ENCODE results near the gene MAEA. TPM values are rescaled to one million over a fixed set of nuclear protein-coding genes. Genes with fewer than 3 reads are reported as not detected.

Gene MAEA
- total and polyA plus RNA-seq, 10 of the 15 experiments (the other 5 are each of a cell fraction or from before 2014, with no cell fraction given) = 3.6 to 67.1 (median 54.6) TPM

DNA sequence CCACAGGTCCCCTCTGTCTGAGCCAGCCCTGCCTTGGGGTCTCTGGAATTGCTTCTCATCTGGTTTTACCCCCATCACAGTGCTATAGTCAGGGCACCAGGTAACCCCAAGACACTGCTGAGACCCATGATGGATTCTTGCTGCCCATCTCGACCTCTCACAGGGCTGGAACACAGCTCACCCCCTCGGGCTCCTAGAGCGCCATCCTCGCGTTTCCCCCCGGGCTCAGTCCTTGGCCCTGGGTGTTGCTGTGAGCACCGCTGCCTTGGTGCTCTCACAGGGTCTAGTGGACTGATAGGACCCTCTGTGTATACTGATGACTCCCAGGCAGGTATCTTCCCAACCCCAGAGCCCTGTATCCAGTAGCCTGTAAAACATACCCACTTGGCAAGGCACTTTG lies 8.8 kb downstream of the MAEA start:
- Histone ChIP-seq H3K4me1 (ENCODE audit: control insufficient read depth, insufficient read depth, low read length) (peaks cover 7% of the 10 kb centered on the region), H3K9ac (ENCODE audit: control insufficient read depth, insufficient read depth, low read length) (no peak overlapping the region), H3K79me2 (ENCODE audit: control insufficient read depth, insufficient read depth, low read length) (peaks cover 26% of the 10 kb centered on the region), H3K27ac (ENCODE audit: control insufficient read depth, insufficient read depth) (no peak overlapping the region), H2AFZ (ENCODE audit: control insufficient read depth, low read depth, low read length) (no peak overlapping the region), H3K4me3 (no peak overlapping the region), H3K4me2 (ENCODE audit: control insufficient read depth, insufficient read depth) (no peak overlapping the region), H3K27me3 (replicated peaks in 1 of 2; ENCODE audit: control insufficient read depth in 2 of 2, insufficient read depth in 2 of 2, low read length in 1 of 2) (no peaks in the 10 kb centered on the region), H3K36me3 (ENCODE audit: control insufficient read depth in 2 of 2, insufficient read depth in 2 of 2, low read length in 1 of 2) (peaks cover 13 to 15% of the 10 kb centered on the region in 2 experiments; a peak in 3 of 4 replicates), H4K20me1 (ENCODE audit: control insufficient read depth, insufficient read depth) (no peaks in the 10 kb centered on the region), H3K9me3 (replicated peaks; ENCODE audit: control insufficient read depth, insufficient read depth, low read length) (no peaks in the 10 kb centered on the region; the same call in 2 of the 3 replicates)
- POLR2A ChIA-PET = no interaction called here
- SMC1A ChIA-PET (ENCODE audit: uncharacterized antibody, unreplicated experiment) = interaction anchor here (1.0 kb wide), 1 partner anchor 11 kb away, joined by 3 read pairs; no protein-coding TSS in a partner anchor
- RAD21 ChIA-PET (ENCODE audit: unreplicated experiment) = no interaction called here
- in situ Hi-C loops (cut with MboI) = no loop called here
- BruUV-seq (replicated peaks) = no TSS peak
- CTCF ChIA-PET = no interaction called here
- FAIRE-seq (no peak), DNase-seq (ENCODE audit: low read depth, low spot score) (no peak), ATAC-seq (no peak)
- intact Hi-C loops (cut with micrococcal nuclease; ENCODE audit: unreplicated experiment) = no loop called here
- 99% methylated on average over 7 of the region's 7 CpGs for whole genome bisulfite sequencing (ENCODE audit: insufficient coverage, insufficient replicate concordance, low lambda C conversion rate, missing lambda C conversion rate)
- TF ChIP-seq GABPA (IDR thresholded peaks at IDR 0.05; ENCODE audit: low read depth) (no peak), RAD21 (IDR thresholded peaks at IDR 0.05; ENCODE audit: insufficient read depth, low read depth, low read length) (no peak), RBBP5 (conservative IDR thresholded peaks at IDR 0.05) (no peak), FOXM1 (IDR thresholded peaks at IDR 0.05; ENCODE audit: low read depth, low read length) (no peak), MXI1 (IDR thresholded peaks at IDR 0.05; ENCODE audit: low read depth, low read length) (no peak)

DNA sequence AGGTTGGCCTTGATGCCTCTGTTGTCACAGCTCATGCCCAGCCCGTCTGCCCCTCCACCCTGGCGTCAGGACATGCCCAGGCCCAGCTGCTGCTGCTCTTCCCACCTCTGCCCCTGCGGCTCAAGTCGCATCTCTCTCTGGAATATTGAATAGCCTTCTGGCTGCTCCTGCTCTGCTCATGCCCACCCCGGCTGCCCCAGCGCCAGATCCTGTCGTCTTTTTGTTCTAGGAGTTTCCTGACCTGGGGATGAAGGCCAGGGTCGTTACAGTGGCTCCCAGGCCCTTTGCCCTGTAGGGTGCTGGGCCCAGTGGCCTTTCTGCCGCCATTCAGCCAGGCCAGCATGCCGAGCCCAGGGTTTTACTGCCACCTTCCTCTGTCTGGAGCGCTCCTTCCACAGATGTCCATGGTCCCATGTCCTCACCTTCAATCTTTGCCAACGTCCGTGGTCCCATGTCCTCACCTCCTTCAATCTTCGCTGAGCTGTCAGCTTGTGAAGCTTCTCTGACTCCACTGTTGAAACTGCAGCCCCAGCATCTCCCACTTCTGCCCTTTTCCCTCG lies 9.7 kb downstream of the MAEA start:
- intact Hi-C loops (cut with micrococcal nuclease; ENCODE audit: unreplicated experiment) = no loop called here
- no peaks in the 10 kb centered on the region for H4K20me1 ChIP-seq (ENCODE audit: control insufficient read depth, insufficient read depth)
- ATAC-seq (no peak), FAIRE-seq (no peak), DNase-seq (ENCODE audit: low read depth, low spot score) (no peak)
- CTCF ChIA-PET = interaction anchor here (1.3 to 1.7 kb wide), 2 partner anchors 8 to 169 kb away, joined by 4 read pairs; no protein-coding TSS in a partner anchor
- no peak overlapping the region for H3K27ac ChIP-seq (ENCODE audit: control insufficient read depth, insufficient read depth)
- no peaks in the 10 kb centered on the region for H3K27me3 ChIP-seq (replicated peaks in 1 of 2; ENCODE audit: control insufficient read depth in 2 of 2, insufficient read depth in 2 of 2, low read length in 1 of 2)
- in situ Hi-C loops (cut with MboI) = no loop called here
- no TSS peak for BruUV-seq (replicated peaks)
- H3K9ac ChIP-seq (ENCODE audit: control insufficient read depth, insufficient read depth, low read length) = no peak overlapping the region
- SMC1A ChIA-PET (ENCODE audit: uncharacterized antibody, unreplicated experiment) = interaction anchor here (1.0 kb wide), 1 partner anchor 12 kb away, joined by 3 read pairs; no protein-coding TSS in a partner anchor
- H3K4me1 ChIP-seq (ENCODE audit: control insufficient read depth, insufficient read depth, low read length) = no peaks in the 10 kb centered on the region
- peaks cover 13 to 15% of the 10 kb centered on the region in 2 experiments; a peak in 3 of 4 replicates for H3K36me3 ChIP-seq (ENCODE audit: control insufficient read depth in 2 of 2, insufficient read depth in 2 of 2, low read length in 1 of 2)
- 99% methylated on average over 15 of the region's 15 CpGs for WGBS (ENCODE audit: insufficient coverage, insufficient replicate concordance, low lambda C conversion rate, missing lambda C conversion rate)
- H3K4me2 ChIP-seq (ENCODE audit: control insufficient read depth, insufficient read depth) = no peak overlapping the region
- H3K79me2 ChIP-seq (ENCODE audit: control insufficient read depth, insufficient read depth, low read length) = peaks cover 18% of the 10 kb centered on the region
- no peak overlapping the region for H2AFZ ChIP-seq (ENCODE audit: control insufficient read depth, low read depth, low read length)
- TF ChIP-seq YBX1 (IDR thresholded peaks at IDR 0.05) (no peak), SIN3A (IDR thresholded peaks at IDR 0.05; ENCODE audit: low read depth, low read length) (no peak), POLR2A (IDR thresholded peaks at IDR 0.05; ENCODE audit: low read depth, low read length) (0 out of 2 replicates have a peak, but pooled peaks have one; percentile 26)
- RAD21 ChIA-PET (ENCODE audit: unreplicated experiment) = no interaction called here
- no peaks in the 10 kb centered on the region; the same call in 2 of the 3 replicates for H3K9me3 ChIP-seq (replicated peaks; ENCODE audit: control insufficient read depth, insufficient read depth, low read length)
- H3K4me3 ChIP-seq = no peak overlapping the region
- POLR2A ChIA-PET = no interaction called here

All from GM12878 (cell line).